Tibial nerve (tissue), 4 donors: ENCODE results near the gene BBC3. TPM values are rescaled to one million over a fixed set of nuclear protein-coding genes. Genes with fewer than 3 reads are reported as not detected.

Source experiments
- DNase-seq, 2 donors: peaks; one replicate each; pipeline ENCODE4 v3.0.0-alpha.2; 2019; ENCODE audit warnings: low spot score in 2 of 2
- H3K27ac ChIP-seq, 4 donors: fragments of 200-600 bp; sonication (generic) in 3 of 4; one replicate each; pipeline ENCODE4 v1.5.1; 2017 to 2019; ENCODE audit warnings: mild to moderate bottlenecking in 1 of 4
- H3K27me3 ChIP-seq, 2 donors: fragments of 200-600 bp; sonication (generic) in 1 of 2; one replicate each; pipeline versions ENCODE4 v1.5.1 to v1.6.0; 2017 to 2019
- H3K36me3 ChIP-seq, 3 donors: fragments of 200-600 bp; sonication (generic); one replicate each; pipeline ENCODE4 v1.5.1; 2018 to 2019
- H3K4me1 ChIP-seq, 4 donors: fragments of 200-600 bp; sonication (generic) in 3 of 4; one replicate each; pipeline ENCODE4 v1.5.1; 2017 to 2019
- H3K4me3 ChIP-seq, 4 donors: fragments of 200-600 bp; sonication (generic) in 3 of 4; one replicate each; pipeline ENCODE4 v1.5.1; 2017 to 2019; ENCODE audit warnings: mild to moderate bottlenecking in 1 of 4, moderate library complexity in 1 of 4
- H3K9me3 ChIP-seq, 4 donors: fragments of 200-600 bp; sonication (generic) in 3 of 4; one replicate each; pipeline ENCODE4 v1.5.1; 2017 to 2019
- EP300 ChIP-seq, 2 donors: sonication (generic); formaldehyde crosslinking; IDR thresholded peaks; one replicate each; pipeline ENCODE4 v1.6.1; 2017; ENCODE audit warnings: antibody characterized with exemption in 2 of 2, mild to moderate bottlenecking in 1 of 2
- POLR2A ChIP-seq, 2 donors: fragments of 450-650 bp; IDR thresholded peaks; one replicate each; pipeline ENCODE4 v1.6.1; 2017; ENCODE audit warnings: antibody characterized with exemption in 2 of 2, mild to moderate bottlenecking in 2 of 2, moderate library complexity in 2 of 2
- WGBS, 2 donors: methylation state at CpG; one replicate each; pipeline ENCODE4 v1.1.5; 2018; 5-methylcytosine and 5-hydroxymethylcytosine counted together
- total RNA-seq, 4 donors: library from RNA; depleted of rRNA; stranded (reverse); fragments of >200 nt; gene quantifications; one replicate each; pipeline ENCODE4 v1.1.0, GENCODE V29; 2016
- TF ChIP-seq, protein P1 (sequence below), 5 experiments: fragments of 200-600 bp in 3 of 5; fragments of 450-650 bp in 2 of 5; sonication (generic) in 3 of 5; IDR thresholded peaks; one replicate each; pipeline ENCODE4 v1.5.1; 2016 to 2019; ENCODE audit warnings: antibody characterized with exemption in 5 of 5, mild to moderate bottlenecking in 3 of 5, moderate library complexity in 2 of 5

The BBC3 gene
- total RNA-seq, 4 donors from 2014 or later = 2.8 to 11.0 (median 6.3) TPM

DNA sequence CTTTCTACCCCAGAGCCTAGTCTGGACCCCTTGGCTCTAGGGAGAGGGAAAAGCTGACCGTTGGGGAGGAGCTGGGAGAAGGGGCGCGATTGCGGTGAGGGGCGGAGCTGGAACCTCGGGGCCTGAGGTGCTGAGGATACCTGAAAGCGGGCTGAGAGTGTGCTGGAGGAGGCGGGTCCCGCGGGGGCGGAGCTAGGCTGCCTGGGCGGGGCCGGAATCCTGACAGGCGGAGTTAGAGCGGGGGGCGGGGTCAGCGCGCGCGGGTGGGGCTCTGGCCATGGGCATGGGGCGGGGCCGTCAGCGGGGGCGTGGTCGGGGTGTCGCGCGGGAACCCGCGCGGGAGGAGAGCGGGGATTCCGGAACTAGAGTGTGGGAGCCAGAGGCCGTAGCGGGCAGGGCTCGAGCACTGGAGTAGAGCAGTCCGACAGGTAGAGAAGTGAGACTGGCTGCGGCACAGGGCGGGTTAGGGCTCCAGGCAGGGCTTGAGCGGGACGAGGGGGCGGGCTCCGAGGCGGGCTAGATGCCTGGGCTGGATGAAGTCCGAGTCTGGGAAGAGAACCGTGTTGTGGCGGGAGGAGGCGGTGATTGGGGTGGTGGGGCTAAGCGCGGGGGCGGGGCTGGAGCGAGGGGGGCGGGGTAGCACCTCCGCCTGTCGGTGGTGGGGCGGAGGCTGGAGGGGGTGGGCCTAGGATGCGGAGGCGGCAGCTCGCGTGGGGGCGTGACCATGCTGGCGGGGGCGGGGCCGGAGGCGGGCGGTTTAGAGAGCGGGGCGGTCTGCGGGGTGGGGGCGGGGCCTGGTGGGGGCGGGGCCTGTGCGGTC is 43.3 kb upstream of the BBC3 start, which contains the start of gene INAFM1:
Gene INAFM1, plus strand, starts transcription at position 815 of the 820 bp plus-strand sequence. CDS start 35 bp downstream, outside the sequence.
- Histone ChIP-seq H3K27me3 (no peaks in the 10 kb centered on the region), H3K4me3 (peak within 1 kb of the TSS; percentile 49 to 89 (median 82)), H3K4me1 (peaks cover 0 to 35% (median 18%) of the 10 kb centered on the region in 4 donors), H3K27ac (peak within 1 kb of the TSS; percentile 93 to 100 (median 100)), H3K9me3 (no peaks in the 10 kb centered on the region), H3K36me3 (peaks cover 0 to 27% (median 7%) of the 10 kb centered on the region in 3 donors)
- TF ChIP-seq EP300 (IDR thresholded peaks at IDR 0.05) = peak in 1 of 2 donors; percentile 66
- peak in 1 of 2 donors; percentile 39 for TF ChIP-seq POLR2A (IDR thresholded peaks at IDR 0.05)
- TF ChIP-seq, protein P1, sequence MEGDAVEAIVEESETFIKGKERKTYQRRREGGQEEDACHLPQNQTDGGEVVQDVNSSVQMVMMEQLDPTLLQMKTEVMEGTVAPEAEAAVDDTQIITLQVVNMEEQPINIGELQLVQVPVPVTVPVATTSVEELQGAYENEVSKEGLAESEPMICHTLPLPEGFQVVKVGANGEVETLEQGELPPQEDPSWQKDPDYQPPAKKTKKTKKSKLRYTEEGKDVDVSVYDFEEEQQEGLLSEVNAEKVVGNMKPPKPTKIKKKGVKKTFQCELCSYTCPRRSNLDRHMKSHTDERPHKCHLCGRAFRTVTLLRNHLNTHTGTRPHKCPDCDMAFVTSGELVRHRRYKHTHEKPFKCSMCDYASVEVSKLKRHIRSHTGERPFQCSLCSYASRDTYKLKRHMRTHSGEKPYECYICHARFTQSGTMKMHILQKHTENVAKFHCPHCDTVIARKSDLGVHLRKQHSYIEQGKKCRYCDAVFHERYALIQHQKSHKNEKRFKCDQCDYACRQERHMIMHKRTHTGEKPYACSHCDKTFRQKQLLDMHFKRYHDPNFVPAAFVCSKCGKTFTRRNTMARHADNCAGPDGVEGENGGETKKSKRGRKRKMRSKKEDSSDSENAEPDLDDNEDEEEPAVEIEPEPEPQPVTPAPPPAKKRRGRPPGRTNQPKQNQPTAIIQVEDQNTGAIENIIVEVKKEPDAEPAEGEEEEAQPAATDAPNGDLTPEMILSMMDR (IDR thresholded peaks at IDR 0.05) = peak in 1 of 5 experiments; percentile 23
- peak; percentile 98 for DNase-seq
- WGBS, 2 donors = 0 to 1% methylated on average over 38 to 64 of the region's 72 CpGs

DNA sequence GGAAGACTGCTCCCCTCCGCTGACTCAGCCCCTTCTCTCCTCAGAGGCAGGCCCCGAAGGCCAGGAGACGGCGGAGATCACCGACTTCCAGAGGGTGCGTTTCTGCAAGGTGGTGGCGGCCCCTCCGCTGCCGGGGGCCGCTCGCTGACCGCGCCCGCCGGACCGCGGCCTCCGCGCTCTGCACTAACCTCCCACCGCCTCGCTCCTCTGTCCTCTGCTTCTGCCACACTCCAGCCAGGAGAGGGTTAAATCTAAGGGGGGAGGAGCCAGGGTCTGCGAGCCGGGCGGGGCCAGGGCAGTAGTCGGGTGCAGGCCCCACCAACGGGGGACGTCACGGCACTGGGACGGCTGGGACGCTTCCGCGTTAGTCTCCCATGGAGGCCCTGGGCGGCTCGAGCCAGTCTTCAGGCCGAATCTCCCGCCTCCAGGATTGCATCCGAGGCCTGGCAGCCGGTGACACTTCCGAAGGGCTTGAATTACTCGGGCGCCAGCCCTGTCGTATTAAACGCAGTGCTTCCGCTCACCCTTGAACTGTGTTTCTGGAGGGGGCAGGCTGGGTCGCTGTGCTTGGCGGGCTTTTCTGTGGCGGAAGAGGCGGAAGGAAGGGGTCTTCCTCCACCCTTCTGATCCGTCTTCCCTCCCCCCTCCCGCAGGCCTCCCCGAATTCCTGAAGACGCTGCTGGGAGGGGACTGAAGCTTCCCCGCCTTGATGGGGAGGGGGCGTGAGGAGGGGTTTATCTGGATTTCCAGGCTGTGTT is 42.5 kb upstream of the BBC3 start:
- Histone ChIP-seq H3K27me3 (no peaks in the 10 kb centered on the region), H3K4me3 (peak overlapping the region; percentile 49 to 89 (median 82)), H3K4me1 (peaks cover 0 to 35% (median 18%) of the 10 kb centered on the region in 4 donors), H3K36me3 (peaks cover 0 to 35% (median 7%) of the 10 kb centered on the region in 3 donors), H3K9me3 (no peaks in the 10 kb centered on the region), H3K27ac (peak overlapping the region; percentile 93 to 100 (median 100))
- peak; percentile 89 to 96 for DNase-seq
- TF ChIP-seq, protein P1 (IDR thresholded peaks at IDR 0.05) = peak in 2 of 5 experiments; percentile 21 to 29
- TF ChIP-seq POLR2A (IDR thresholded peaks at IDR 0.05) = peak; percentile 66 to 79
- TF ChIP-seq EP300 (IDR thresholded peaks at IDR 0.05) = peak; percentile 70 to 91
- 0% methylated on average over 19 to 49 of the region's 54 CpGs for WGBS, 2 donors

DNA sequence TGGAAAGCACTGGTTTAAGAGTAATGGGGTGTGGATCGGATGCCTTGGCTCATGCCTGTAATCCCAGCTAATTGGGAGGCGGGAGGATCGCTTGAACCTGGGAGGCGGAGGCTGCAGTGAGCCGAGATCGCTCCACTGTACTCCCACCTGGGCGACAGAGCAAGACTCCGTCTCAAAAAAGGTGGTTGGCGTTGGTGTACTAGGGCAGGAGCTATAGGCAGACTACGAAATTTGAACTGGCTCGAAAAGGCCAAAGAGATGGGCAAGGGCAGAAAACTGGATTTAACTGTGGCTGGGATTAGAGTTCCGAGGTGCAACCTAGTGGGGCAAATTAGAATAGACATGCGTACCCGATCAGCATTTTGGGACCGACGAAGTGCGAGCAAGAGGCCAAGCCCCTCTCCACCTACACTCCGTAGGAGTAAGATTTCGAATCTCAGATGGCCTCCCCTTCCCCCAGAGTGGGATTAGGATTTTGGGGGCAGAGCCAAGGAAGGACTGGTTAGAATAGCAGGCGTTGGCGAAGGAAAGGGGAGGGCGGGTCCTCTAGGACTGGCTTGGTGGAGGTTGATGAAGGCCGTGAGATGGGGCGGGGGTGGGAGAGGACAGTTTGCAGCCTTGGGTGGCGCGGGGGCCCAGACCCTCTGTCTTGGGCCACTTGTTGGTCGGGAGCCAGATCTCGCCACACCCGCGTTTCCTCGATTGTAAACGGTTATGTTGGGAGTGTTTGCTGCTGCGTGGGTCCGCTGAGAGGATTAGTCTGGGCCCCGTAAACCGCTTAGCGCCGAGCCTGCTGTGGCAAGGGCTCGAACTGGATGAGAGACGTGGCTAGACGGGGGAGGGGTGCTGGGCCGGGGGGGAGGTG is 41.7 kb upstream of the BBC3 start:
- Histone ChIP-seq H3K4me1 (peaks cover 0 to 35% (median 18%) of the 10 kb centered on the region in 4 donors), H3K9me3 (no peaks in the 10 kb centered on the region), H3K27ac (peak overlapping the region; percentile 93 to 100 (median 100)), H3K27me3 (no peaks in the 10 kb centered on the region), H3K36me3 (peaks cover 0 to 43% (median 7%) of the 10 kb centered on the region in 3 donors), H3K4me3 (peak overlapping the region; percentile 49 to 89 (median 82))
- peak; percentile 32 to 47 for DNase-seq
- TF ChIP-seq, protein P1 (IDR thresholded peaks at IDR 0.05) = peak in 1 of 5 experiments; percentile 33
- no peak for TF ChIP-seq POLR2A (IDR thresholded peaks at IDR 0.05)
- WGBS, 2 donors = 22 to 23% methylated on average over 39 to 42 of the region's 42 CpGs

DNA sequence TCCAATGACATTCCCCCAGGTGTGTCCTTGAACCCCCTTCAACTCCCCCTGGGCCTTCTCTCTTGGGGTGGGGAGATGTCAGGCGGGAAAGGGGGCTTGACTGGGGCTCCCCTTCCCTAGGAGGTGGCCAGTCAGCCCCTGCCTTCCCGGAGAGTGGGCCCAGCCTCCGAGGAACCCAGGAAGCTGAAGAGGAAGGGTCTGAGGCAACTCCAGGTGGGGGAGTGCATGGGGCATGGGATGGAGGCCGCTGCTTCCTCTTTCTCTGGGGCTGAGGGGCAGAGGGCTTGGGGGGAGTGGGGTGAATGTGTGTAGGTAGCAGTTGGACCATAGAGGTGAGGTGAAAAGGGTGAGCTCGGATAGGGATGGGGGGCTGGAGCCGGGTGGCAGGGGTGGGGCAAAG is 41.0 kb upstream of the BBC3 start:
- Histone ChIP-seq H3K4me3 (no peak overlapping the region), H3K4me1 (peaks cover 0 to 35% (median 18%) of the 10 kb centered on the region in 4 donors), H3K27me3 (no peaks in the 10 kb centered on the region), H3K36me3 (peaks cover 0 to 50% (median 7%) of the 10 kb centered on the region in 3 donors), H3K27ac (peak overlapping the region in 3 of 4 donors; percentile 99 to 100 (median 100)), H3K9me3 (no peaks in the 10 kb centered on the region)
- TF ChIP-seq EP300 (IDR thresholded peaks at IDR 0.05) (no peak), POLR2A (IDR thresholded peaks at IDR 0.05) (no peak)
- TF ChIP-seq, protein P1 (IDR thresholded peaks at IDR 0.05) = no peak
- WGBS, 2 donors = 61 to 75% methylated on average over 6 of the region's 6 CpGs
- DNase-seq = no peak
